AG08395 (cell line): ENCODE data around the gene ARHGAP24.
"Not testable (repeated sequence)": the region's sequence is repeated elsewhere in the genome, so short reads cannot be mapped to it uniquely, and the experiment has no call there.

ENCODE experiments used
- DNase-seq: peaks from one replicate; pipeline ENCODE4 v3.0.0; 2012; ENCODE audit warnings: mixed read lengths, low spot score

The ARHGAP24 gene

DNA sequence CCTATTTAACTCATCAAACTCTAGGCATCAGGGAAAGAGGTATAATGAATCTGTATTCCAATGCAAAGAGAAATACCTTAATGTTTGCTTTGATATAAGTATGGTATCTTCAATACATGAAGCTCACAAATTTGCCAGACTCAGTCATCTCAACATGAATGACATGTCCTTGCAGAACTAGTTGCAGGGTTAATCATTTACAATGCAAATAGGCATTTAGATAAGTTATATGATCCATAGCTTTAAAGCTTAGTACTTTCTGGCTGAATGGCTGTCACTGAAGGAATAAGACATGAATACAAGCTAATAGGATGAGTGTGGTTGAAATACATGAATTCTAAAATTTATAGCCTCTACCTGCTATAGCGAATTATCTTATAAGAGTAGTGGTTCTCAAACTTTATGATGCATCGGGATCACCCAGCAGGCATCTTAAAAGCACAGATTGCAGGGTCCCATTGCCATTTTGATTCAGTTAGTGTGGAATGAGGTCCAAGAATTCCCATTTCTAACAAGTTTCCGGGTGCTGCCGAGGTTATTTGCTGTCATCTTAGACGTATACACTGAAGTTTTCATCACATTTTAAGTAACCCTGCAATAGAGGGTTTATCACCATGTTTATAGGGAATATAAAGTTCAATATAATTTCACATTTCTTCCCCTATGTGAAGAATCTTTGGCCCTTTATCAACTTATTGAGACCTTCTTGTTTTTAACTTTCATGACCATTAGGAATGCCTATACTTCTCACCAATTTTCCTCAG is 439.2 kb downstream of the ARHGAP24 start:
- DNase-seq: no peak

DNA sequence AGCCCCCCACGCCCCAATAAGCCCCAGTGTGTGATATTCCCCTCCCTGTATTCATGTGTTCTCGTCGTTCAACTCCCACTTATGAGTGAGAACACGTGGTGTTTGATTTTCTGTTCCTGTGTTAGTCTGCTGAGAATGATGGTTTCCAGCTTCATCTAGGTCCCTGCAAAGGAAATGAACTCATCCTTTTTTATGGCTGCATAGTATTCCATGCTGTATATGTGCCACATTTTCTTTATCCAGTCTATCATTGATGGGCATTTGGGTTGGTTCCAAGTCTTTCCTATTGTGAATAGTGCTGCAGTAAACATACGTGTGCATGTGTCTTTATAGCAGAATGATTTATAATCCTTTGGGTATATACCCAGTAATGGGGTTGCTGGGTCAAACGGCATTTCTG is 440.6 kb downstream of the ARHGAP24 start:
- not testable (repeated sequence) for DNase-seq

DNA sequence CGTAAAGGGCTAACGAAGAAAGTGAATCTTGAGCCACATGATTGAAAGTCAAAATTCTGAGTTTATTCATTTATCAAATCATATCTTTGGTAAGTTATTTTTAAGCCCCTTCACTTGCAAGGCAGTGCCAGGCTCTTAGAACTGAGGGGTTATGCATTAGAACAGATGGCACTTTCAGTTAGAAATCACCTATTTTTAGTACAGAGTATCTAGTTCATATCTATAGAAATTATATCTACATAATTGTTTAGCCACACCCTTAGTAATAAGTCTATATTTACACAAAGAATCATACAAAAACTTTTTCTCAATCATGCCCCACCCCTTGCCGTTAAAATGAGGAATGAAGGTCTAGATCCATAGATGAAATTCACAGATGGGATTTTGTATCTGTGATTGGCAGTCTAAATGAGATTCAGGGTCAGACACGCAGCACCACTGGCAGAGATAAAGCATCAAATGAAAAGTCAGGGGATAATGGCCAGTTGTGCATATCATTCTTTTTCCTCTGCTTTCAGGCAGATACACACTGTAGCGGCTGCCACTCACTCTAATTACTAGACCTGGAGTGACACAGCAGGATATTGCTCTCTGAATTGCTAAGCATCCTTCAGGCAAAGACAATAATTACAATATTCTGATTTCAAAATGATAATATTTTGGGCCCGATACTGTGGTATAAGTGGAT is 444.4 kb downstream of the ARHGAP24 start:
- no peak for DNase-seq

DNA sequence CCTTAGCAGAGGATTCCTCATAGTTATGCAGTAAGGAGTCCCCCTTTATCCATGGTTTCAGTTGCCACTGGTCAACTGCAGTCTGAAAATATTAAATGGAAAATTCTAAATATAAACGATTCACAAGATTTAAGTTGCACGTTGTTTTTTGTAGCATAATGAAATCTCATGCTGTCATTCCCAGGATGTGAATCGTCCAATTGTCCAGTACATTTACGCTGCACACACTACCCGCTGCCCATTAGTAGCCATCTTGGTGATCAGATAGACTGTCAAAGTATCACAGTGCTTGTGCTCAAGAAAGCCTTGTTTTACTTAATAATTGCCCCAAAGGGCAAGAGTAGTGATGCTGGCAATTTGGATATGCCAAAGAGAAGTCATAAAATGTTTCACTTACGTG is 450.1 kb downstream of the ARHGAP24 start:
- DNase-seq: no peak

DNA sequence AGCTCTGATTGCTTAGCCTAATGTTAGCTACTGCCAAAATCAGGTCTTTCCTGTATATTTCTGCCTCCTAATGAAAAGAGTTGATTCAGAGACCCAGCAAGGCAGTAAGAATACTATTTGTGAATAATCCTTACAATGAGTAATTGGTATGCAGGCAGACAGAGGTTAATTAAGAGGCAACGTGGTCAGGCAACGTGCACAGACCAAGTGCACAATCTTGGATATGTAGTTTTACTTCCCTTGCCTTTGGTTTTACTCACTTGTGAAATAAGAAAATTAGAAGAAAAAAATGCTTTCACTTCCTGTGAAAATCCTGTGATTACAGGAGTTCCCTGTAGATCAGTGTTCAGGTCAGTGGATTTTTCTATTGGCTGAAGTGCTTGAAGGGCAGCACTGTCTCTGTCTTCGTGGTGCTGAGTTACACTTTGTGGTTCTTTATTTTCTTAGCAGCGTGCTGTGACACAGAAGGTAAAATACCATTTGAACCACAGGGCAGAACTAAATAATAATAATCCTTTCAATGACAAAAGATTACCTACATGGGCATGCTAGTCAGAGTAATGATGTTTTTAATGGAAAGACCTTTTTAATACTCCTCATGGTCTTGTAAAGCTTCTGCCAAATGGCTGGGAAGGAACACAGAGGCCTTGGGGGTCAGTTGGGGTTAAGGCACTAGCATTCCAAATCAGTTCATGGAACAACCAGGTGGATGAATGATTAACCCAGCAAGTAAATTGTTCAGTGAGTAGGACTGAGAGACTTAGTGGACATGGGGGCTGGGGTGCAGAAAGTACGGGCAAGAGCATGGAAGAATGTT is 454.0 kb downstream of the ARHGAP24 start:
- peak; percentile 9 for DNase-seq

DNA sequence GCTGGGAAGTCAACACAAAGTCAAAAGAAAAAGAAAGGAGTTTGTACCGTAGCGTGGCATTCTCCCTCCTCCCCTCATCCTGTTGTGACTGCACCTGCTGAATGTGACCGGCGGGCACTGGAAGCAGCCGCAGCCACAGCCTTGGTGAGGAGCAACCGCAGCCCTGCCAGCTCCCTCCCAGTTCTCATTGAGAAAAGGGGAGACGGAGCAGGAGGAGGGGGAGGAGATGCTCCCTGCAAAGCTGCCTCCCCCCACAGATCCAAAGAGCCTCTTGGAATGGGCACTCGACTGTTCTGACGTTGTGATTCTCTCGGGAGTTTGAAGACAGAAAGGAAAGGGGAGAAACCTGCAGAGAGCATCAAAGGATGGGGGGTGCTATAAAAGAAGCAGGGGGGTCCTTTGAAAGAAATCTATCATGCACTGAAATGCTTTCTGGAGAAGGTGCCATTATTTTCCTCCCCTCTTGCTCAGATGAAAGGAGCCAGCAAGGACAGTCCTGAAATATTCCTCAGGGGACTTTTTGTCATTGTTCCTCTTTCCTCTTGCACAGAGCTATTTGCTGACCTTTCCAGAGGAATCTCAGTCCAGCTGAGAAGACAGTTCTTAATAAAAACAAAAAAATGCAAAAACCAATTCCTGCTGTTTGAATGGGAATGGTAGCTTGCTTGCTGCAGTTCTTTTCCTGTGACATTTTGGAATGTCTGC is 455.2 kb downstream of the ARHGAP24 start:
- DNase-seq: no peak

DNA sequence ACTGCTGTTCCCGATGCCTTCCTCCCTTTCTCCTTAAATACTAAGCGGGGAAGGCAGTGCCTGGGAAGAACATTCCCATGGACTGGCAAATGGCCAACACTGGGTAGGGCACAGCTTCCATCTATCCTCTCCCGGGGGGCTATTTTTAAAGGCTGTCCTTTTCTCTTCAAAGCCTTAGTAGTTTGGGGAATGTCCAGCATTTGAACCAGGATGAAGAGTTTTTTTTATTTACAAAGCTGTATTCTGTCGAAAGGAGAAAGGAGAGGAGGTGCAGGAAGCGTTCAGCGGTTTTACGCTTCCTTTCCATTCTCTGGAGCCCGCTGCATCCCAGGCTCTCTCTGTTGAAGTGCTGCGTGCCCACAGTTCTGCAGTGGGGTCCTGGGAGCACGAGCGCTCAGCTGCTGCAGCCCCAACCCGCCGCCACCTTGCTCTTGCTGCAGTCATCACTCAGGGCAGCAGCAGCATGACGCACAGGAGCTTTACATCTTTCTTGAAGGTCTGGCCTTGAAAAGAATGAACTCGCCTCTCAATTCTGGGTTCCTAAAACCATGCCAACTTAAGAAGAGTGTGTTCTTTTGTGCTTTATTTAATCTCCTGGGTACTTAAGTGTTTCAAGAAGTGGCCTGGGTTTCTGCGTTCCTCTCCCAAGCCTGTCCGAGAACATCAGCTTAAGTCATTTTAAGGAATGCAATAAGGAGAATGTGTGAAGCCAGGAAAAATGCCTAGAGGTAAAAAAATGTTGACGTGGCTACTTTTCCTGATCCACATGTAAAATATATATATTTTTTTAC is 457.7 kb downstream of the ARHGAP24 start:
- DNase-seq: no peak

DNA sequence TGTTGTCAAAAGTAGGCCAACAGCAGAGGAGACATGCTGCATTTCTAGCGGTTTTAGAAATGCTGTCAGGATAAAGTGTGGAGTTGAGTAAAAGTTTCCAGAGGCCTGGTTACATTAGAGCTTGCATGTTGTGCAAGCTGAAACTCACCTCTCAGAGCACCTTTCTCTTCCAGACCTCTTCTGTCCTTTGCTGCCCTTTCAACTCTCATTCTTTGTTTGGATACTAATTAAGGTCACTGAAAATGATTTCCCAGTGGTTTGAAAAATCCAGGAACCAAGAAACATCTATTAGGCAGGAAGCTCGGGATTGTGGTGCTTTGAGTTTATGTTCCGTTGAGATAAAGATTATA is 458.3 kb downstream of the ARHGAP24 start:
- DNase-seq: no peak

DNA sequence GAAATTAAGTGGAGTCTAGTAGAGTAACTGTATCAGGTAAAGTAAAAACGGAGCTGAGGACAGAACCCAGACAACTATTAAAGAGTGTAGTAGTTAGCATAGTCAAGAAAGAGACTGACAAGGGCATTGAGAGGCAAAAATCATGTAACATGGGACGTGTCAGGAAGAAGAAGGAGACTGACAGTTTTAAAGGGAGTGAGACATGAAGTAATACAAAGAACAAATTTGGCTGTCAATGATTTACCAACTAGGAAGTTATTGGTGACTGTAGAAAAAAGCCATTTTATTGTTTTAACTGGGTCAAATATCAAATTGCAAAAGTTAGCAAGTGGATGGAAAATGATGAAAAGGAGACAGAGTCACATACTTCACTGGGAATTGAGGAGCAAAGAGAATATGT is 462.6 kb downstream of the ARHGAP24 start:
- no peak for DNase-seq

DNA sequence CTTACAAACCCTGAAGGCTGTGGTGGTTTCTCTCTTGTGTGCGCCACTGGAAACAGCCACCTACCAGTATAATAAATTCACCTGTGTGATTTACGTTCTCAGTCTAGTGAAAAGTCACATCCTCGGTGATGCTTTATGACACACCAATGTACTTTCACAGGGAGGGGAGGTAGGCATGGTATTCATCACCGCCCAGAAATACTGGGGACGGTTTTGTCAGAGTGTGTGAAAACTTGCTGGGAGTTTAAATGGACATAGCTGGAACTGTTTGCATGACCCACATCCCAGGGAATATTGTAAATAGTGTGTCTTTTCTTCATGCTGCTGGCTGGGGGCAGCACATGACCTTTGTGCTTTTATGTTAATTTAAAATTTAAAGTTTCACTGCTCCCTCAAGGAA is 463.1 kb downstream of the ARHGAP24 start:
- DNase-seq: no peak

DNA sequence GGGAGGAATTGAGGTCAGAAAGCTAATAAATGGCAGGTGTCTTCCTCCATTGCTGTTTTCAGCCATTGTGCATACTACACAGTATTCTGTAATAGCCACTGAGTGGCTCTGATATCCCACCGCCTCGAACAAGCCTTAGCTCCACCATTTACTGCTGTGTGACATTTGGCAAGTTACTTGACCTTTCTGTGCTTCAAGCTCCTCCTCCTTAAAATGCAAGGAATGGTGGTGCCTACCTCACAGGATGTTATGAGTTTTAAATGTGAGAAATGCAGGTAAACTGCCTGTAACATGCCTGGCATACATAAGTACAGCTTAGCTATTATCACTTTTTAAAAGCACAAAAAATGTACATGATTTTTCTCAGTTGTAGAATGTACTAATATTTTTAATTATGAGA is 464.0 kb downstream of the ARHGAP24 start:
- DNase-seq: no peak

DNA sequence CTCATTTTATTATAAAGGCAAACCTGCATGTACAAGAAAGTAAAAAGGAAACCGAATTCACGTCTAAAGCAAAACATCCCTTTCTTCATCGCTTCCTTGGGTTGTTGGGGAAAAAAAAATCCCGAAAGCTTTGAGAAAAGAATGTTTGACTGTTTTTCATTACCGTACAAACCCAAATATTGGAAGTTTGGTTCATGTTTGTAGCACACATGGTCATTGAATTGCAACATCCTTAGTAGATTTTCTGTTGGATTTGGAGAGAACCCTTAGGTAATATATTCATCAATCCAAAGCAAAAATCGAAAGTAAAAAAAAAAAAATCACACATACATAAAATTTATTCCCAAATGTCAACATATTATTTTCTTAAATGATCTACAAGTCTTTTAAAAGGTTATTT is 464.6 kb downstream of the ARHGAP24 start:
- DNase-seq: no peak

DNA sequence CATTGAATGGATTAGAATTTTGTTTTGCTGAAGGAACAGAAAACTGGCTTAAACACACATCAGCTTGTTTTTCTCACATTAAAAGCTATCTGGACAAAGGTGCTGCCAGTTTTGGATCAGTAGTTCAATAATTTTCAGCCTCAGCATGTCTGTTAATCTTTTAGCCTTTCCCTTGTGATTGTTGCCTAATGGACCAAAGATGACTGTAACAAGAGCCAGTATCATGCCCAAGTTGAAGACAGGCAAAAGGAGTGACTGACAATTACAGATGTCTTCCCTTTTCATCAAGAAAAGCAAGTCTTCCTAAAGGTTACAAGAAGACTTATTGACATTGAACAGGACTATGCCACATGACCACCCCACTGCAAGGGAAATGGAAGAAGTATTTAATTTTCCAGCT is 465.2 kb downstream of the ARHGAP24 start:
- DNase-seq: no peak

DNA sequence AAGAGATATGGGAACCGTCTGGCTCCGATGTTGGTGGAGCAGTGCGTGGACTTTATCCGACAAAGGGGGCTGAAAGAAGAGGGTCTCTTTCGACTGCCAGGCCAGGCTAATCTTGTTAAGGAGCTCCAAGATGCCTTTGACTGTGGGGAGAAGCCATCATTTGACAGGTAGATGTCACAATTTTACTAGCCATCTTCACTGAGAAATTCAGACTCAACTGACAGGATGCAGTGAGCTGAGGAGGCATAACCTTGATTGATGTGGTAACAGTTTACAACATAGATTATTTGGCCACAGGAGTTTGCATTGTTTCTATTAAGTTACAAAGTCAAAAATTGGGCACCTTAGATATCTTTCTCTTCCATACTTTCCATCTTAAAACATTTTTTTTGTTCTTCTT is 467.2 kb downstream of the ARHGAP24 start:
- DNase-seq: no peak

DNA sequence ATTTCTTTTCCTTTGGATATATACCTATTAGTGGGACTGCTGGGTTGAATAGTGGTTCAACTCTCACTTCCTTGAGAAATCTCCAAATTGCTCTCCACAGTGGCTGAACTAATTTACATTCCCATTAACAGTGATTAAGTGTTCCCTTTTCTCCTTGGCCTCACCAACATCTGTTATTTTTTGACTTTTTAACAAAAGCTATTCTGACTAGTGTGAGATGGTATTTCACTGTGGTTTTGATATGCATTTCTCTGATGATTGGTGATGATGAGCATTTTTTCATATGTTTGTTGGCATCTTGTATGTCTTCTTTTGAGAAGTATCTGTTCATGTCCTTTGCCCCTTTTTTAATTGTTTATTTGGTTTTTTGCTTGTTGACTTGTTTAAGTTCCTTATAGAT is 471.9 kb downstream of the ARHGAP24 start:
- no peak for DNase-seq

DNA sequence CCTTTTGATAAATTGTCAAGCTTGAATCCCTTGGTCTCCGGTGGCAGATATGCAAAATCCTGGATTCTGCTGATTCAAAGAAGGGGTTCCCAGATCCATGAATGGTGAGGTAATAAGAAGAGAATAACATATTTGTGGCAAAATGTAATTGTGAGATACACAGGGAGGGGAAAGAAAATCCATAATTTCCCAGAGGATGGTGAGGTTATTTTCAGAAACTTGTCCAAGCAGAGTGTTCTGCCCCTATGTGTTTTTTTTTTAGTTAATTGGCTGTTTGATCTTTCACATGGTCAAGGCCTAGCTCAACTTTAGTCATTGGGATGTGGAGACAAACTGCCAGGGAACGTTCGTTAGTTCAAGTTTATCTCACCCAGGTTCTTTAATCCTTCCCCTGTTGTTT is 476.1 kb downstream of the ARHGAP24 start:
- no peak for DNase-seq

DNA sequence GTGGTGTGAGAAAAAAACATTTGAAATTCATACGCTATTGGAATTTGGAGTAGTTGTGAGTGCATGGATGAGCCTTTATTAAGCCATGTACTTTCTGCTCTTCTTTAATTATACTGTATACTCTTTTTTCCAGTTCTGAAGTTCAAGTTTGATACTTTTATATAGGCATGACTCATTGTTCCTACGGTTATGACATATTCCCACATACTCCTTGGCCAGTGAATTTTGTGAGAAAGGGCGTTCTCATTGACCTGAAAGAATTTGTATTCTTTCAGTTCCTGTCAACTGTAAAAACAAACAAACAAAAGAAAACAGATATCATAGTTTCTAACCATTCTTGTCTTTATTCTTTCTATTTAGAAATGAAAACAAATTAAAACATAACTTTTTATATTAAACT is 477.6 kb downstream of the ARHGAP24 start:
- no peak for DNase-seq

DNA sequence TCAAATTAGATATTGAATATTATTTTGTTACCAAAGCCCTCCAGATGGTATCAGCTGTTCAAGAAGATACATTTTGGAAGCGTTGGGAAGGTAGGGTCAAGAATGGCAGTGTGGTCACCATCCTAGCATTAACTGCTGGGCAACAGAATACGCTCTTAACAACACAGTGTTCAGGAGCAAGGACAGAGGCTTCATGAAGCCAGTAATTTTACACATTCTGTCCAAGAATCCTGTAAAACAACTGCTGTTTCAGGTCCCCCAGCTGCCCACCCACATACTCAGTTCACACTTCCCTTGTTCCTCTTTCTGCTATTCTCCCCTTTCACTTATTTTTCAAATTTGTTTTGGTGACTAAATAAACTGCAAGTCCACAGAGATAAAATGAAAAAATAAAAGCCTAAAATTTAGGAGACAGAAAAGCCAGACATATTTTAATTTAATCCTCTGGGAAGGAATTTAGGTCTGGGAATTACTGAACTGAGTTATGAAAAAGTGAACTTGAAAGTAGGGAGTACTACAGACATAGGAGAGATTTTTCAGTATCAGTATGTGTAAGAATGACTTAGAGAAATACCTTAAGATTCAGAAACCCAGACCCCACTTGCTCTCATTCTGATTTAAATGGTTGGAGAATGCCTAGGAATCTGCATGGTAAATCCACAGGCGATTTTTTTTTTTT is 478.2 kb downstream of the ARHGAP24 start:
- DNase-seq: no peak

DNA sequence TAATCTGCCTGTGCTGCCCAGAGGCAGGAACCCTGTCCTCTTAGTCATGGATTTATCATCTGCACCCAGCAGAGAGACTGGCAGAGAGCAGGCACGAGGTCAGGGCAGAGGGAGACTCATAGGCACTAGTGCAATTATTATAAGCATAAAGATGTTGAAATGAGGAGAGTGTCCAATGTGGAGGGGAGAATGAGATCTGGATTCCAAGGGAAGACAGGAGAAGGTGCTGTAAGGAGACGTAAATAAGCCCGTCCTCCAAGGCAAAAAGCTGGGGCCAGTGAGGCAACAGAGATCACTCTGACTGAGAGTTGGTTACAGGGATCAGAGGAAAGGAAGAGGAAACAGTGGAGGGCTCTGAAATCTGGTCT is 478.7 kb downstream of the ARHGAP24 start:
- peak; percentile 45 for DNase-seq

DNA sequence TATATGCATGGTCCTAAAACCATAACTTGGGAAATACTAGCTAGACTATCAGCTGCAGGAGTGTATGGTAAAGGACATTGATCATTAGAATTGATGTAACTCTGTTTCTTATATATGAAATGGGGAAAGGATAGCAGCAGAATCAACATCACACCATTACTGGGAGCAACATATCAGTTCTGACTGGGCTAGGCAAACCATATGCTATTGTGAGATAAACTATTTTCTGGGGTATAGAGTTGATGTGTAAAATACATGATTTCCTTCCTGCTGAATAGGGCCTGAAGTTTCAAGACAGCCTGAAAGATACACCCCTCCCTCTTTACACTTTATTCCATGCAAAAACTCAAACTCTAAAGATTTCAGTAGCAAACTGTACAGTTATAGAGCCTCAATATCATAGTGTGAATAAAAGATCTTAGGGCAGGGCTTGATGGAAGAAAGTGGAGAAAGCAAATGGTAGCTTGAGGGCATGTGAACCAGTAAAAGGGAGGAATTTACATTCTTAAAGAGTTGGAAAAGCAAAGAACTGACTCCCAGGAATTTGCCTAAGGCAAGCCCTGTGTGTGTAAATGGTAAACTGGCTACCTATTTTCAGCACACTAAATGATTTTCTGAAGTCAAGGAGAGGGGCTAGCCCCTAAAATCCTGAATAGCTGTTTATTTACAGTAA is 480.8 kb downstream of the ARHGAP24 start:
- no peak for DNase-seq
